NB4 (cell line): ENCODE results near the gene HOXB7.

Experiments
- CTCF ChIP-seq: IDR thresholded peaks from one replicate; pipeline ENCODE4 v1.5.1; 2012; ENCODE audit warnings: low read depth, low read length
- MAX ChIP-seq: IDR thresholded peaks from 2 replicates; pipeline ENCODE4 v1.6.1; 2011; ENCODE audit warnings: low read depth, low read length
- MYC ChIP-seq: IDR thresholded peaks from 2 replicates; pipeline ENCODE4 v1.6.1; 2011; ENCODE audit warnings: low read depth, low read length
- POLR2A ChIP-seq: IDR thresholded peaks from 2 replicates; pipeline ENCODE4 v1.6.1; 2011; ENCODE audit warnings: mild to moderate bottlenecking; ENCODE audit not compliant: insufficient read length; ENCODE audit errors: extremely low read depth

GRCh38 chr17:48597778-48598631 is 12.8 kb downstream of the HOXB7 start:
- TF ChIP-seq CTCF: no peak
- TF ChIP-seq POLR2A: no peak
- no peak for TF ChIP-seq MYC
- TF ChIP-seq MAX: no peak
